ENCODE data around the gene SCN3A. TPM values are rescaled to one million over a fixed set of nuclear protein-coding genes. Genes with fewer than 3 reads are reported as not detected.

SCN3A gene
- total RNA-seq, 2 donors from 2014 or later, result 0.24 TPM; not detected in 1

GRCh38 chr2:165164201-165164600 lies 39.6 kb downstream of the SCN3A start:
- Mint-ChIP-seq H3K27ac (no peak overlapping the region), H3K4me1 (ENCODE audit: low read depth) (no peaks in the 10 kb centered on the region), H3K36me3 (ENCODE audit: insufficient read depth in 2 of 2) (no peaks in the 10 kb centered on the region), H3K4me3 (no peak overlapping the region), H3K9me3 (no peaks in the 10 kb centered on the region), H3K27me3 (ENCODE audit: low read depth) (no peaks in the 10 kb centered on the region)
- ATAC-seq (replicated peaks in 1 of 2) (no peak), DNase-seq (no peak)

DNA sequence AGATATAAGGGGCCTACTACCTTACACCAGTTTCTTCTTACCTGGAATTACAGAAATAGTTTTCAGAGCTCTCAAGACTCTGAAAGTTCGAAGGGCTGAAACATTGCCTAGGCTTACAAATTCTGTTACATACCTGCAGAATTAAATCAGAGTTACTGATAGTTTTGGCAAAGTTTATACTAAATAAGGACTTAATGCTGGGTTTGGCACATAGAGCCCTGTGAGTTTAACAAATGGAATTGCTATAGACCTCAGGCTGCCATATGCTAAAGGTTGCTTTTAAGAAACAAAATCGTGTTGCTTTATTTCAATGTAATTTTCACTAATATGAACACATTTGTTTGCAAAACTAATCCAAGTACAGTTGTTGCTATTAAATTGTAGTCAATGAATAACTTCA lies 40.1 kb downstream of the SCN3A start:
- H3K27me3 Mint-ChIP-seq (ENCODE audit: low read depth), result no peaks in the 10 kb centered on the region
- H3K9me3 Mint-ChIP-seq, result no peaks in the 10 kb centered on the region
- DNase-seq (no peak), ATAC-seq (replicated peaks in 1 of 2) (no peak)
- no peak overlapping the region for H3K27ac Mint-ChIP-seq
- H3K4me3 Mint-ChIP-seq, result no peak overlapping the region
- H3K4me1 Mint-ChIP-seq (ENCODE audit: low read depth), result no peaks in the 10 kb centered on the region
- H3K36me3 Mint-ChIP-seq (ENCODE audit: insufficient read depth in 2 of 2), result no peaks in the 10 kb centered on the region

- no peaks in the 10 kb centered on the region for H3K27me3 Mint-ChIP-seq (ENCODE audit: low read depth)
- no peak for DNase-seq
- no peaks in the 10 kb centered on the region for H3K36me3 Mint-ChIP-seq (ENCODE audit: insufficient read depth in 2 of 2)
- H3K4me1 Mint-ChIP-seq (ENCODE audit: low read depth), result no peaks in the 10 kb centered on the region
- H3K9me3 Mint-ChIP-seq, result no peaks in the 10 kb centered on the region
- no peak for ATAC-seq (replicated peaks in 1 of 2)
- no peak overlapping the region for H3K27ac Mint-ChIP-seq
- H3K4me3 Mint-ChIP-seq, result no peak overlapping the region
Observed at GRCh38 chr2:165162466-165162865, 41.4 kb downstream of the SCN3A start.

GRCh38 chr2:165161510-165161909 lies 42.3 kb downstream of the SCN3A start:
- ATAC-seq (replicated peaks in 1 of 2) (no peak), DNase-seq (no peak)
- Mint-ChIP-seq H3K9me3 (peaks cover 0 to 3% of the 10 kb centered on the region in 2 donors), H3K27me3 (ENCODE audit: low read depth) (no peaks in the 10 kb centered on the region), H3K36me3 (ENCODE audit: insufficient read depth in 2 of 2) (no peaks in the 10 kb centered on the region), H3K4me1 (ENCODE audit: low read depth) (no peaks in the 10 kb centered on the region), H3K4me3 (no peak overlapping the region), H3K27ac (no peak overlapping the region)

DNA sequence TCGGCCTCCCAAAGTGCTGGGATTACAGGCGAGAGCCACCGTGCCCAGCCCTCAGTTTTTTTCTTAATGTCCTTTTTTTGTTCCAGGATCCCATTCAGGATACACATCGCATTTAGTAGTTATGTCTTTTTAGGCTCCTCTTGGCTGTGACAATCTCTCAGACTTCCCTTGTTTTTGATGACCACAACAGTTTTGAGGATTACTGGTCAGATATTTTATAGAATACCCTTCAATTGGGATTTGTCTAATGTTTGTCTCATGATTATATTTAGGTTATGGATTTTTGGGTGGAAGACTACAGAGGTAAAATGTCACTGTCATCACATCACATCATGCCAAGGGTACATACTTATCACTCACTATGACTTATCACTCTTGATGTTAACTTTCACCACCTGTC lies 46.7 kb downstream of the SCN3A start:
- ATAC-seq (replicated peaks in 1 of 2), result no peak
- peaks cover 1% of the 10 kb centered on the region for H3K27me3 Mint-ChIP-seq (ENCODE audit: low read depth)

DNA sequence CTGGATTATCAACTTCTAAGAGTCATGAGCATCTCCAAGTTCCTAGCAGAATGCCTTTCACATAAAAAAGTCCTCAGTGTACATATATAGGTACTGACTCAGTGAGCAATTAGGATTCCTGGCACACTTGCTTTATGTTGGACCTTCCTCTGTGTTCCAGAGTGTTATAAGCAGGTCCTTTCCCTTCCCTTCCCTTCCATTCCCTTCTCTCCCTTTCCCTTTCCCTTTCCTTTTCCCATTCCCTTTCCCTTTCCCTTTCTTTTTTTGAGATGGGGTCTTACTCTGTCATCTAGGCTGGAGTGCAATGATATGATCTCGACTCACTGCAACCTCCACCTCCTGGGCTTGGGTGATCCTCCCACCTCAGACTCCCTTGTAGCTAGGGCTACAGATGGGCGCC lies 48.7 kb downstream of the SCN3A start:
- no peaks in the 10 kb centered on the region for H3K36me3 Mint-ChIP-seq (ENCODE audit: insufficient read depth in 2 of 2)
- ATAC-seq (replicated peaks in 1 of 2), result no peak
- no peak overlapping the region for H3K4me3 Mint-ChIP-seq
- DNase-seq, result no peak
- peaks cover 0 to 3% of the 10 kb centered on the region in 2 donors for H3K9me3 Mint-ChIP-seq
- H3K27me3 Mint-ChIP-seq (ENCODE audit: low read depth), result peaks cover 10% of the 10 kb centered on the region
- no peak overlapping the region for H3K27ac Mint-ChIP-seq
- no peaks in the 10 kb centered on the region for H3K4me1 Mint-ChIP-seq (ENCODE audit: low read depth)

More for the DNA sequence above, 46.7 kb downstream of the SCN3A start:
- Mint-ChIP-seq H3K27ac (no peak overlapping the region), H3K9me3 (peaks cover 0 to 3% of the 10 kb centered on the region in 2 donors), H3K36me3 (ENCODE audit: insufficient read depth in 2 of 2) (no peaks in the 10 kb centered on the region), H3K4me3 (no peak overlapping the region), H3K4me1 (ENCODE audit: low read depth) (no peaks in the 10 kb centered on the region)
- no peak for DNase-seq

DNA sequence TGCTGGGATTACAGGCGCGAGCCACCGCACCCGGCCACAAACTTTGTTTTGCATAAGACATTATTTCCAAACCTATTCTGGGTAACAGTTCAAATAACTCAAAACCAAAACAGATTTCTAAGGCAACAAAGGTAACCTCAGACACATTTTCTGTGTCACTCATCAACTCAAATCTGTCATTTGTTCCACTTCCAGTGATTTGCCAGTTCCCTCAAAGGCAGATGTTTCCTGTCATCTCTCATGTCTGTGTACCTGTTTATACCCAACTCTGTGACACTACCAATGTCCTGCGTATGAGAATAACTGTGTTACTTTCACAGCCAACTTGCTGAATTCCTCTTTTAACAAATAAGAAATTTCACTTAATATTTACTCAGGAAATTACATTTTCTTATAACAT lies 54.4 kb downstream of the SCN3A start:
- peak in 1 of 2 donors; percentile 27 for DNase-seq
- Mint-ChIP-seq H3K4me1 (ENCODE audit: low read depth) (peaks cover 7% of the 10 kb centered on the region), H3K27me3 (ENCODE audit: low read depth) (peaks cover 10% of the 10 kb centered on the region), H3K36me3 (ENCODE audit: insufficient read depth in 2 of 2) (no peaks in the 10 kb centered on the region), H3K27ac (no peak overlapping the region), H3K4me3 (no peak overlapping the region), H3K9me3 (no peaks in the 10 kb centered on the region)
- peak; percentile 60 to 88 for ATAC-seq (replicated peaks in 1 of 2)

DNA sequence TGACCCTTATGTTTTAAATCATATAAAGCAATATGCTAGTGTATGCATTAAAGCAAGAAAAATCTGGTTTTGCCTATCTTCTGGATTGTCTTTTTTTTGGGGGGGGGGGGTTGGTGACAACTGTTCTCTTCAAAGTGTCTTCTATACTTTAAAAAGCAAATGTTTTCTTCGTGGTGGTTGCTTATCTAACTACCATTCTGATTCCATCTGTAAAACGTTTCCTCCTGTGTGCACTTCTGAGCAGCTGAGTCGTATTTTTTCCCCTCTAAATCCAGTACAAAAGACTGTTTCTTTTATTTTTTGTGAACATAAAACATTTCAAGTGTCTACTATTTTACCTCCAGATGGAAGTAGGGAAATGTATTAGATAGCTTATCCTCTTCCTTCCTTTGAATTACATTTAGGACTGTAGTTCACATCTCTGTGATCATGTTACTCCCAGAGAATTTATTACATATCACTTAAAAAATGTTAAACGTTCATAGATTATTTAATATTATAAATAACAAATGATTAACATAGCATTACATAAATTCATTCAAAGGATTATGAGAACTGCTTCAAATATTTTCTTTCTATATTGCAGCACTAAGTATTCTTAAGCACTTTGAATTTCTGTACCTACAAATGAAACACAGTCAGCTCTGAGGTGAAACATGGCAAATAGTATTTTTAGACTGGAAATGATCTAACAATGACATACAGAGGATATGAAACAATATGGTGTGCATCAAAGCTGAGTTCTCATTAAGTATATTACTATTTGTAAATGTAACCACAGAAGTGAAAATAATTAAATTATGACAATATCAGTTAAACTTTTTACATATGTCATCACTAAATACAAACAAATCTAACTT lies 56.4 kb downstream of the SCN3A start:
- H3K36me3 Mint-ChIP-seq (ENCODE audit: insufficient read depth in 2 of 2), result no peaks in the 10 kb centered on the region
- no peak overlapping the region for H3K4me3 Mint-ChIP-seq
- H3K4me1 Mint-ChIP-seq (ENCODE audit: low read depth), result peaks cover 7% of the 10 kb centered on the region
- H3K9me3 Mint-ChIP-seq, result no peaks in the 10 kb centered on the region
- DNase-seq (no peak), ATAC-seq (replicated peaks in 1 of 2) (no peak)
- no peak overlapping the region for H3K27ac Mint-ChIP-seq
- H3K27me3 Mint-ChIP-seq (ENCODE audit: low read depth), result peaks cover 10% of the 10 kb centered on the region

- DNase-seq, result no peak
- Mint-ChIP-seq H3K36me3 (ENCODE audit: insufficient read depth in 2 of 2) (no peaks in the 10 kb centered on the region), H3K4me1 (ENCODE audit: low read depth) (no peaks in the 10 kb centered on the region), H3K4me3 (no peak overlapping the region), H3K27me3 (ENCODE audit: low read depth) (no peaks in the 10 kb centered on the region), H3K27ac (no peak overlapping the region), H3K9me3 (no peaks in the 10 kb centered on the region)
- no peak for ATAC-seq (replicated peaks in 1 of 2)
Observed at GRCh38 chr2:165144315-165144714, 59.5 kb downstream of the SCN3A start.

DNA sequence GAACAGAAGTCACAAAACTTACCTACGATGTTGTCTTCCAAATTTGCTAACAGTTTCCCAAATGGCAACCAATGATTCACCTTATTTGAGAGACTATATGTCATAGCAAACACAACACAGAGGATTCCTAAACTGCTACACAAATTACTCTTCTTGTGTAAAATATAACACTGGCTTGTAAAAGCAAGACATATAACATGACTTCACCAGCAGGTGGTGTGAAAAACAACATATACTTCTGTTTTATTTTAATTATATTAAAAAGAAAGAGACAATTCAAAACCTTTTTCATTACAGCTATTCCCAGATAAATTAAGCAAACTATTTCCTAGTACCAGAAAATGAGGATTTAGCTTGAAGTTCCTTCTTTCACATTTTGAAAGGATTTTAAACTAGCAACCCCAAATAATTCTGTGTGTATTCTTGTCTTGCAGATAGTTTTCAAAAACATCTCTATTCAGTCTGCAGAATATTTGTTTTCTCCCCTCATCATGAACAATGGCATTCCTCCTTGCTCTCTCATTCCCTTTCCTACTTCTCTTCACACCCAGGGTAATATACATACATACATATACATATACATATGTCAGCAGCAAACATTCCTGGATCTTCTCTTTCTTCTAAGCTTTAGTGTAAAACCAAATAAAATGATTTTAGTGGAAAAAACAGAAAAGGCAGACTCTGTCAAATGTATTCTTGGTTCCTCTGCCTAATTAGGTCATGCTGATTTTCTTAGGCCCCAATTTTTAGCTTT lies 62.1 kb downstream of the SCN3A start:
- H3K27me3 Mint-ChIP-seq (ENCODE audit: low read depth), result no peaks in the 10 kb centered on the region
- no peak for DNase-seq
- no peaks in the 10 kb centered on the region for H3K4me1 Mint-ChIP-seq (ENCODE audit: low read depth)
- no peak for ATAC-seq (replicated peaks in 1 of 2)
- H3K27ac Mint-ChIP-seq, result no peak overlapping the region
- H3K4me3 Mint-ChIP-seq, result no peak overlapping the region
- H3K36me3 Mint-ChIP-seq (ENCODE audit: insufficient read depth in 2 of 2), result no peaks in the 10 kb centered on the region
- H3K9me3 Mint-ChIP-seq, result no peaks in the 10 kb centered on the region

DNA sequence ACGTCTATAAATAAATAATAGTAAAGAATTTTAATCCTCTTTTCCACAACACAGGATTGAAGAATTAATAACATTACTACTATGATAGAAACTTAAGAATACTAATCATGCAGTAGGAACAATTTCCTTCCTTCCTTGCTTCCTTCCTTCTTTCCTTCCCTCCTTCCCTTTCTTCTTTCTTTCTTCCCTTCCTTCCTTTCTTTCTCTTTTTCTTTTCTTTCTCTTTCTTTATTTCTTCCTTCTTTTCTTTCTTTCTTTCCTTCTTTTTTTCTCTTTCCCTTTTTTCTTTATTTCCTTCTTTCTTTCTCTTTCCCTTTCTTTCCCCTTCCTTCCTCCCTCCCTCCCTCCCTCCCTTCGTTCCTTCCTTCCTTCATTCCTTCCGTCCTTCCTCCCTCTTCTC lies 77.6 kb downstream of the SCN3A start:
- DNase-seq (no peak), ATAC-seq (replicated peaks in 1 of 2) (no peak)
- Mint-ChIP-seq H3K27ac (no peak overlapping the region), H3K4me3 (no peak overlapping the region), H3K9me3 (peaks cover 0 to 2% of the 10 kb centered on the region in 2 donors), H3K4me1 (ENCODE audit: low read depth) (no peaks in the 10 kb centered on the region), H3K36me3 (ENCODE audit: insufficient read depth in 2 of 2) (peaks cover 0 to 1% of the 10 kb centered on the region in 2 donors), H3K27me3 (ENCODE audit: low read depth) (no peaks in the 10 kb centered on the region)

DNA sequence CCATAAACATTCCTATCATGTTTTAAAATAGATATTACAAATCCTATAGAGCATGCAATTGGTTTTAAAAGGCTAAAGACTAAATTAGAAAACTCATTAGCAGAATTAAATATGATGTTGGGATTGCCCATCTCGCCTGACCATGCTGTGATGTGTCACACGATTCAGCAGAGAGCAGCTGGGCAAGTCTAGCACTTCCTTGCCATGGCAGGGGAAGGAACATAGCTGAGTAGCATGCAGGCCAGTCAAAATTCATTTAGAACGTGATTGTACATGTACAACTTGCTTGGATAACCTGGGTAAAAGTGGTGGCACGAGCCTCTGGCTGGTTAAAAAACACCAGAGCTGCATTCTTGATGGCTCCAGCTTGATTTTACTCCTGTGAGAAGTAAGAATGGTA lies 81.3 kb downstream of the SCN3A start:
- Mint-ChIP-seq H3K27me3 (ENCODE audit: low read depth) (no peaks in the 10 kb centered on the region), H3K36me3 (ENCODE audit: insufficient read depth in 2 of 2) (no peaks in the 10 kb centered on the region), H3K4me3 (no peak overlapping the region), H3K27ac (no peak overlapping the region), H3K4me1 (ENCODE audit: low read depth) (no peaks in the 10 kb centered on the region), H3K9me3 (no peaks in the 10 kb centered on the region)
- ATAC-seq (replicated peaks in 1 of 2) (no peak), DNase-seq (no peak)

DNA sequence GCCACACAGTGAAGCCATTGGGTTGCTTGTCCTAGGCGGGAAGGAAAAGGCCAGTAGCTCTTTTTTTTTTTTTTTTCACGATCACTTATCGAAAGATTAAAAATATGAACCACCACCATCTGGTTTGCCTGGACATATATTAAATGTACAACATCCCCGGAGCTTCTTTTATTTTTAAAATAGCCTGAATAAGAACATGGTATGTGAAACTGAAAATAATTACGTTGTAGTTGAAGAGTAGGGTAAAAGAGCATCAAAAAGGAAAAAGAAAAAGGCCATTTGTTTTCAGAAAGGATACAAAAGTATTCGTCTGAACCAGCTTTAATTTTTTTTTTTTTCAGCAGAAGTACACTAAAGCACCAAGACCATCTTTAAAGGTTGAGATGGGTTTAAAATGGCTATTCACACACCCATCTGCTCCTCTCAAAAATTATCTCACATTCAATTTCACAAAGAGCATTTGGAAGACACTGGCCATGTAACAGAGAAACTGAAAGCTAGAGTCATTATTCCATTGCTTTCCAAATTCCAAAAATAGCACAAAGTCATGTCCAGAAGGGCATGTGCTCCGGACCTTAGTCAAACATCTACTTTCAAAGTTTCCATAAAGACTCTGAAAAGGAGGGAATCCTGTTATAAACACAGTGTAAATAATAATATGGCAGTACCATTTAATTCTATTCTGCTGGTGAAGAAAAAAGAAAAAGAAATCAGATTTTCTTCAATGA lies 82.9 kb downstream of the SCN3A start:
- Mint-ChIP-seq H3K4me3 (no peak overlapping the region), H3K4me1 (ENCODE audit: low read depth) (no peaks in the 10 kb centered on the region), H3K9me3 (no peaks in the 10 kb centered on the region), H3K27me3 (ENCODE audit: low read depth) (no peaks in the 10 kb centered on the region), H3K36me3 (ENCODE audit: insufficient read depth in 2 of 2) (no peaks in the 10 kb centered on the region), H3K27ac (no peak overlapping the region)
- ATAC-seq (replicated peaks in 1 of 2) (no peak), DNase-seq (no peak)
